Endothelial cell (in vitro differentiated cells): Measurements from ENCODE around the gene IGF2BP2. TPM values are rescaled to one million over a fixed set of nuclear protein-coding genes. Genes with fewer than 3 reads are reported as not detected.

Experiments used
- DNase-seq: peaks from one replicate; pipeline ENCODE4 v3.0.0; 2021; ENCODE audit warnings: low spot score
- H3K27ac Mint-ChIP-seq: one replicate; pipeline ENCODE4 v1.8.0; 2021; ENCODE audit warnings: mixed read lengths, inconsistent platforms; ENCODE audit not compliant: unreplicated experiment
- H3K27me3 Mint-ChIP-seq: one replicate; pipeline ENCODE4 v1.8.0; 2021; ENCODE audit warnings: mild to moderate bottlenecking, moderate library complexity, mixed read lengths, inconsistent platforms; ENCODE audit not compliant: unreplicated experiment
- H3K36me3 Mint-ChIP-seq: one replicate; pipeline ENCODE4 v1.8.0; 2021; ENCODE audit warnings: mild to moderate bottlenecking, low read depth, mixed read lengths, inconsistent platforms; ENCODE audit not compliant: unreplicated experiment
- H3K4me1 Mint-ChIP-seq: one replicate; pipeline ENCODE4 v1.8.0; 2021; ENCODE audit warnings: mild to moderate bottlenecking, mixed read lengths, inconsistent platforms; ENCODE audit not compliant: unreplicated experiment
- H3K4me3 Mint-ChIP-seq: one replicate; pipeline ENCODE4 v1.8.0; 2021; ENCODE audit warnings: mild to moderate bottlenecking, mixed read lengths, inconsistent platforms; ENCODE audit not compliant: unreplicated experiment
- H3K9me3 Mint-ChIP-seq: one replicate; pipeline ENCODE4 v1.8.0; 2021; ENCODE audit warnings: mixed read lengths, inconsistent platforms; ENCODE audit not compliant: unreplicated experiment
- total RNA-seq: library from RNA; stranded (reverse); fragmentation: NEBNext Ultra II Directional; extraction: Animal tissue kit (Norgen Biotek cat#: 25700); gene quantifications from one replicate; pipeline ENCODE4 v1.2.1, GENCODE V29; 2021; ENCODE audit not compliant: unreplicated experiment
- TF ChIP-seq, protein P1 (sequence below): fragments of 200-600 bp; sonication (generic); IDR thresholded peaks from one replicate; pipeline ENCODE4 v1.5.0; 2021; ENCODE audit warnings: antibody characterized with exemption; ENCODE audit not compliant: unreplicated experiment

IGF2BP2 gene
- total RNA-seq, 1 donor from 2014 or later = 165 TPM

DNA sequence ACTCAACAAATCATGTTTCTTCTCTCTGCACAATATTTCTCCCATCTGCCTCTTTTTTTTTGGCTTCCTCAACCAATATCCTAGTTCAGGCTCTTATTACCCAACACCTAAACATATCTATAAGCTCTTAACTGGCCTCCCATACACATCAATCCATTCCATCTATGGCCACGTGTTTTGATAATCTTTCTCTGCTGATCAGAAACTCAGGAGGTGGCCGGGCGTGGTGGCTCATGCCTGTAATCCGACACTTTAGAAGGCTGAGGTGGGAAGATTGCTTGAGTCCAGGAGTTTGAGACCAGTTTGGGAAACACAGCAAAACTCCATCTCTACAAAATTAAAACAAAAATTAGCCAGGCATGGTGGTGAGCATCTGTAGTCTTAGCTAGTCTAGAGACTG, 68.4 kb downstream of the IGF2BP2 start:
- Mint-ChIP-seq H3K4me3 (no peak overlapping the region), H3K27ac (no peak overlapping the region), H3K27me3 (peaks cover 15% of the 10 kb centered on the region), H3K4me1 (peaks cover 53% of the 10 kb centered on the region), H3K9me3 (peaks cover 3% of the 10 kb centered on the region), H3K36me3 (peaks cover 46% of the 10 kb centered on the region)
- DNase-seq = no peak
- TF ChIP-seq, protein P1, sequence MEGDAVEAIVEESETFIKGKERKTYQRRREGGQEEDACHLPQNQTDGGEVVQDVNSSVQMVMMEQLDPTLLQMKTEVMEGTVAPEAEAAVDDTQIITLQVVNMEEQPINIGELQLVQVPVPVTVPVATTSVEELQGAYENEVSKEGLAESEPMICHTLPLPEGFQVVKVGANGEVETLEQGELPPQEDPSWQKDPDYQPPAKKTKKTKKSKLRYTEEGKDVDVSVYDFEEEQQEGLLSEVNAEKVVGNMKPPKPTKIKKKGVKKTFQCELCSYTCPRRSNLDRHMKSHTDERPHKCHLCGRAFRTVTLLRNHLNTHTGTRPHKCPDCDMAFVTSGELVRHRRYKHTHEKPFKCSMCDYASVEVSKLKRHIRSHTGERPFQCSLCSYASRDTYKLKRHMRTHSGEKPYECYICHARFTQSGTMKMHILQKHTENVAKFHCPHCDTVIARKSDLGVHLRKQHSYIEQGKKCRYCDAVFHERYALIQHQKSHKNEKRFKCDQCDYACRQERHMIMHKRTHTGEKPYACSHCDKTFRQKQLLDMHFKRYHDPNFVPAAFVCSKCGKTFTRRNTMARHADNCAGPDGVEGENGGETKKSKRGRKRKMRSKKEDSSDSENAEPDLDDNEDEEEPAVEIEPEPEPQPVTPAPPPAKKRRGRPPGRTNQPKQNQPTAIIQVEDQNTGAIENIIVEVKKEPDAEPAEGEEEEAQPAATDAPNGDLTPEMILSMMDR = no peak

DNA sequence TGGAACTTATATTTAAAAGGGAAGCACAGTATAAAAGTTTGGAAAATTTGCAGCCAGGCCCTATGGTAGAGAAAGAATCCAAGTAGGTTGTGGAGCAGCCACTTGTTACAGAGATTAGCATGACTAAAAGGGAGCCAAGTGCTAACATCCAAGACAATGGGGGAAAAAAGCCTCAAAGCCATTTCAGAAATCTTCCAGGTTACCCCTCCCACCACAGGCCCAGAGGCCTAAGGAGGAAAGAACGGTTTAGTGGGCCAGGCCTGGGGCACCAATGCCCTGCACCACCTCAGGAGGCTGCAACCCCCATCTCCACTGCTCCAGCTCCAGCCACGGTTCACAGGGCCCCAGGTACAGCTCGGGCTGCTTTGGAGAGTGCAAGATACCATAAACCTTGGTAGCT, 69.9 kb downstream of the IGF2BP2 start:
- Mint-ChIP-seq H3K36me3 (peaks cover 50% of the 10 kb centered on the region), H3K4me3 (no peak overlapping the region), H3K27me3 (peaks cover 16% of the 10 kb centered on the region), H3K4me1 (peaks cover 48% of the 10 kb centered on the region), H3K27ac (peak overlapping the region; percentile 28), H3K9me3 (peaks cover 3% of the 10 kb centered on the region)
- TF ChIP-seq, protein P1 = no peak
- no peak for DNase-seq

- H3K27me3 Mint-ChIP-seq = peaks cover 18% of the 10 kb centered on the region
Measured at GRCh38 chr3:185753354-185753753, 71.5 kb downstream of the IGF2BP2 start.

DNA sequence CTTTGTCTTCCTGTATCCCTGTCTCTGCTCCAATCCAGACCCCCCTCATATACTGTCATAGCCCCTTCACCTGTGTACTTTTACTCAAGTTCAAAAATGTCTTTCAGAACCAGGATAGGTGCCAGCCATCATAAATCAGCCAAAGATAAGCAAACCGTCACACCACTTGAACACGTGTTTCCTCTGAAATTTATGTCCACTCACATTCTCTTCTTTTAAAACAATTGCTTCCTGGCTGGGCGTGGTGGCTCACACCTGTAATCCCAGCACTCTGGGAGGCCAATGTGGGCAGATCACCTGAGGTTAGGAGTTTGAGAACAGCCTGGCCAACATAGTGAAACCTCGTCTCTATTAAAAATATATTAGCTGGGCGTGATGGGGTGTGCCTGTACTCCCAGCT, 74.1 kb downstream of the IGF2BP2 start:
- Mint-ChIP-seq H3K27me3 (peaks cover 19% of the 10 kb centered on the region), H3K27ac (no peak overlapping the region), H3K4me1 (peaks cover 52% of the 10 kb centered on the region), H3K4me3 (peak overlapping the region; percentile 43), H3K36me3 (peaks cover 31% of the 10 kb centered on the region), H3K9me3 (no peaks in the 10 kb centered on the region)
- DNase-seq = no peak
- TF ChIP-seq, protein P1 = no peak

More at GRCh38 chr3:185753354-185753753, 71.5 kb downstream of the IGF2BP2 start:
- H3K4me3 Mint-ChIP-seq = peak overlapping the region; percentile 50
- no peak for DNase-seq
- peak overlapping the region; percentile 32 for H3K27ac Mint-ChIP-seq
- H3K4me1 Mint-ChIP-seq = peaks cover 41% of the 10 kb centered on the region
- H3K9me3 Mint-ChIP-seq = peaks cover 3% of the 10 kb centered on the region
- TF ChIP-seq, protein P1 = no peak
- peaks cover 50% of the 10 kb centered on the region for H3K36me3 Mint-ChIP-seq

GRCh38 chr3:185750015-185750414, 74.8 kb downstream of the IGF2BP2 start:
- Mint-ChIP-seq H3K27ac (no peak overlapping the region), H3K4me3 (no peak overlapping the region), H3K4me1 (peaks cover 59% of the 10 kb centered on the region), H3K9me3 (no peaks in the 10 kb centered on the region), H3K27me3 (peaks cover 19% of the 10 kb centered on the region), H3K36me3 (peaks cover 28% of the 10 kb centered on the region)
- DNase-seq = no peak
- TF ChIP-seq, protein P1 = no peak
